Measurements from ENCODE around the gene MAGEB17. TPM values are rescaled to one million over a fixed set of nuclear protein-coding genes. Genes with fewer than 3 reads are reported as not detected.

The MAGEB17 gene
- total RNA-seq, 1 donor from 2014 or later = not detected

DNA sequence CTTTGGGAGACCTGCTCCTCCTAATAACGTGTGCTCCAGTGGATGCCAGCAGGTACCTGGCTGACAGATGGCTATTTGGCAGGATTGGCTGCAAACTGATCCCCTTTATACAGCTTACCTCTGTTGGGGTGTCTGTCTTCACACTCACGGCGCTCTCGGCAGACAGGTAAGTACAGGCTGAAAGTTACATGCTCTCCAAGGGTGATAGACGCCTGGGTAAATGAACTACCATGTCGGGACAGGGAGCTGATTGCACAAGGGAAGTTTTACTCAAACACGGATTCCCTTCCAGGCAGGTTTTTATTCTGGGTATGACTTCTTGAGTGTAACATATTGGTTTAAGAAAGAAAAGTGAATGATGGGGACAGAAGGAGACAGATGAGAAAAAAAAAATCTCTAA is 43.1 kb upstream of the MAGEB17 start:
- H3K36me3 Mint-ChIP-seq (ENCODE audit: low read depth) = no peaks in the 10 kb centered on the region
- DNase-seq (no peak), ATAC-seq (ENCODE audit: low read depth) (no peak)
- POLR2A ChIA-PET = interaction anchor here (1.1 kb wide), 1 partner anchor 269 kb away, joined by 4 read pairs; the partner anchor contains the start of gene AP1S2
- peaks cover 2% of the 10 kb centered on the region for H3K27me3 Mint-ChIP-seq
- CTCF ChIA-PET = interaction anchor here (1.0 to 2.0 kb wide), 2 partner anchors 88 to 321 kb away, joined by 3 to 10 read pairs; no protein-coding TSS in a partner anchor
- no peak overlapping the region for H3K27ac Mint-ChIP-seq
- H3K4me3 Mint-ChIP-seq = no peak overlapping the region
- peaks cover 2% of the 10 kb centered on the region for H3K9me3 Mint-ChIP-seq
- peaks cover 24% of the 10 kb centered on the region for H3K4me1 Mint-ChIP-seq
- intact Hi-C loops (cut with micrococcal nuclease) = loop anchor here (5.0 to 10.0 kb wide), 2 partner anchors 447 to 571 kb away; no protein-coding TSS in a partner anchor
- no peak for TF ChIP-seq CTCF (IDR thresholded peaks at IDR 0.05)

DNA sequence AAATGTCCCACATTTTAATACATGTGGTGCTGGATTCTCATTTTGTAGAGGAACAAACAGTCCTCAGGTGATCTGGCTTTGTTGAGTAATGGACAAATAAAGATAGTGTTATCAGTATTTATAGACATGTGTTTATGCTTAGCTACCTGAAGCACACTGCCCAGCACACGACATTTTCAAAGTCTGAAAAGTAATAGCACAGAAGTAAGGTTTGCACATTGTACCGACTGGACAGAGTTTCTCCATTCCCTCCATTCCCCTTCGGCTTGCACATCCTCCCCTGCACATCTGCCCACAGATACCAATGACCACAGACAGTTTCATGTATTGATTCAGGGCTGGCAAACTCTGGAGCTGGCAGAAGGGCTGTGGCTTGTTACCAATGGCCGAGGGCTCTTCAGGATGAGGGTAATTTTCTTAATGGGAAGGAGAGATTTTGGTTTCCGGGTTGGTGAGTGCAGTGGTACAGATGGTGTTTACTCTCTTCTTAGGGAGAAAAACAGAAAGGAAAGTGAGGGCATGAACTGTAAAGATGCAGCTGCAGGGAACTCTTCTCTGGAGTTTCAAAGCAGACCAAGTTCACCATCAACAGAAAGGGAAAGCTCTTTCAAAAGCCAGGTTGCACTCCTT is 41.6 kb upstream of the MAGEB17 start:
- H3K27me3 Mint-ChIP-seq = peaks cover 2% of the 10 kb centered on the region
- peaks cover 10% of the 10 kb centered on the region for H3K4me1 Mint-ChIP-seq
- no peak for DNase-seq
- intact Hi-C loops (cut with micrococcal nuclease) = loop anchor here (10.0 kb wide), 1 partner anchor 569 kb away; no protein-coding TSS in a partner anchor
- no peaks in the 10 kb centered on the region for H3K36me3 Mint-ChIP-seq (ENCODE audit: low read depth)
- H3K27ac Mint-ChIP-seq = no peak overlapping the region
- POLR2A ChIA-PET = no interaction called here
- no peak for ATAC-seq (ENCODE audit: low read depth)
- H3K9me3 Mint-ChIP-seq = no peaks in the 10 kb centered on the region
- TF ChIP-seq CTCF (IDR thresholded peaks at IDR 0.05) = no peak
- no peak overlapping the region for H3K4me3 Mint-ChIP-seq
- CTCF ChIA-PET = no interaction called here

DNA sequence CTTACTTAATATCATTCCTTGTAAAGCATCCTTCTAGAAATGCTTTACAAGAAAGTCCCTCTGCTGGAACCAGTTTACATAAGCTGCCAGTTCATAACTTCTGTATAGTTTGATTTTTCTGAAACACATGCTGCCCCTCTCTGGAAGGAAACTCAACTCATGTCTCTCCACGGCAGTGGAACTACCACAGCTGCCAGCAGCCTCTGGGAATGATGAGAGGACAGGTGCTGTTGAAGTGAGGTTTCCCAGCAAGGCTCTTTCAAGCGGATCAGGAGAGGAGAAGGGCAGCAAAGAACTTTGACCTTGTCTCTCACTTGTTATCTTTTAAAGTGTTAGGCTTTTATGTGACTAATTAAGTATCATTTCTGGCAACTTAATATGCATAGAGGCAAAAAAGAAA is 36.6 kb upstream of the MAGEB17 start:
- intact Hi-C loops (cut with micrococcal nuclease) = no loop called here

DNA sequence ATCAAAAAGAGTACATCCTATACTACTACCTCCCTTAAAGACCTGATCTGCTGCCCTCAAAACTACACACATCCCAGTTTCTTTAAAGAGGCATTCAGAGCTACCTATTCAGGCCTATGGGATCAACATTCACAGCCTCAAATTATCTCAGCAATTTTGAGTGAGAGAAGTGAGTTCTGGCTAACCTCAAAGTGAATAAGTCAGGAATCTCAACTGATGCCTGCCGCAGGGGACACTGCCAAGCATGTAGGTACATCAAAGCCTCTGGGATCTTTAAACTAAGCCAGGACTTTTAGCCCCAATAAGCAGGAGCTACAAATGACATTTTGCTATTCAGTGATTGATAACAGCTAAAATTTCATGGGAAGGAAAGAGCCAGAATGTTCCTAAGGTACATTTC is 32.3 kb upstream of the MAGEB17 start:
- intact Hi-C loops (cut with micrococcal nuclease) = no loop called here
- no peak for DNase-seq
- Mint-ChIP-seq H3K36me3 (ENCODE audit: low read depth) (no peaks in the 10 kb centered on the region), H3K4me3 (no peak overlapping the region), H3K27ac (no peak overlapping the region), H3K4me1 (peaks cover 13% of the 10 kb centered on the region), H3K9me3 (no peaks in the 10 kb centered on the region), H3K27me3 (no peaks in the 10 kb centered on the region)
- ATAC-seq (ENCODE audit: low read depth) = no peak
- TF ChIP-seq CTCF (IDR thresholded peaks at IDR 0.05) = no peak
- ChIA-PET POLR2A (no interaction called here), CTCF (interaction anchor here (0.9 kb wide), 1 partner anchor 12 kb away, joined by 3 read pairs; no protein-coding TSS in a partner anchor)

More for the DNA sequence above, 36.6 kb upstream of the MAGEB17 start:
- H3K4me3 Mint-ChIP-seq = no peak overlapping the region
- DNase-seq = no peak
- no peaks in the 10 kb centered on the region for H3K9me3 Mint-ChIP-seq
- H3K27ac Mint-ChIP-seq = no peak overlapping the region
- TF ChIP-seq CTCF (IDR thresholded peaks at IDR 0.05) = no peak
- CTCF ChIA-PET = no interaction called here
- no peaks in the 10 kb centered on the region for H3K27me3 Mint-ChIP-seq
- H3K36me3 Mint-ChIP-seq (ENCODE audit: low read depth) = no peaks in the 10 kb centered on the region
- no peak for ATAC-seq (ENCODE audit: low read depth)
- no peaks in the 10 kb centered on the region for H3K4me1 Mint-ChIP-seq
- POLR2A ChIA-PET = no interaction called here

GRCh38 chrX:16136080-16136479 is 31.2 kb upstream of the MAGEB17 start:
- no peaks in the 10 kb centered on the region for H3K9me3 Mint-ChIP-seq
- TF ChIP-seq CTCF (IDR thresholded peaks at IDR 0.05) = no peak
- H3K27ac Mint-ChIP-seq = no peak overlapping the region
- H3K4me1 Mint-ChIP-seq = peaks cover 13% of the 10 kb centered on the region
- ATAC-seq (ENCODE audit: low read depth) (no peak), DNase-seq (no peak)
- no peaks in the 10 kb centered on the region for H3K36me3 Mint-ChIP-seq (ENCODE audit: low read depth)
- intact Hi-C loops (cut with micrococcal nuclease) = no loop called here
- no peak overlapping the region for H3K4me3 Mint-ChIP-seq
- POLR2A ChIA-PET = no interaction called here
- CTCF ChIA-PET = interaction anchor here (3.2 kb wide), 1 partner anchor 13 kb away, joined by 15 read pairs; the partner anchor contains the start of gene GRPR
- H3K27me3 Mint-ChIP-seq = no peaks in the 10 kb centered on the region
